ENCODE results near the gene PRKCSH. TPM values are rescaled to one million over a fixed set of nuclear protein-coding genes. Genes with fewer than 3 reads are reported as not detected.

The PRKCSH gene, protein sequence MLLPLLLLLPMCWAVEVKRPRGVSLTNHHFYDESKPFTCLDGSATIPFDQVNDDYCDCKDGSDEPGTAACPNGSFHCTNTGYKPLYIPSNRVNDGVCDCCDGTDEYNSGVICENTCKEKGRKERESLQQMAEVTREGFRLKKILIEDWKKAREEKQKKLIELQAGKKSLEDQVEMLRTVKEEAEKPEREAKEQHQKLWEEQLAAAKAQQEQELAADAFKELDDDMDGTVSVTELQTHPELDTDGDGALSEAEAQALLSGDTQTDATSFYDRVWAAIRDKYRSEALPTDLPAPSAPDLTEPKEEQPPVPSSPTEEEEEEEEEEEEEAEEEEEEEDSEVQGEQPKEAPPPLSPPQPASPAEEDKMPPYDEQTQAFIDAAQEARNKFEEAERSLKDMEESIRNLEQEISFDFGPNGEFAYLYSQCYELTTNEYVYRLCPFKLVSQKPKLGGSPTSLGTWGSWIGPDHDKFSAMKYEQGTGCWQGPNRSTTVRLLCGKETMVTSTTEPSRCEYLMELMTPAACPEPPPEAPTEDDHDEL
- 10 to 100 TPM; 31.6 to 54.2 (median 50.6) TPM for total RNA-seq

DNA sequence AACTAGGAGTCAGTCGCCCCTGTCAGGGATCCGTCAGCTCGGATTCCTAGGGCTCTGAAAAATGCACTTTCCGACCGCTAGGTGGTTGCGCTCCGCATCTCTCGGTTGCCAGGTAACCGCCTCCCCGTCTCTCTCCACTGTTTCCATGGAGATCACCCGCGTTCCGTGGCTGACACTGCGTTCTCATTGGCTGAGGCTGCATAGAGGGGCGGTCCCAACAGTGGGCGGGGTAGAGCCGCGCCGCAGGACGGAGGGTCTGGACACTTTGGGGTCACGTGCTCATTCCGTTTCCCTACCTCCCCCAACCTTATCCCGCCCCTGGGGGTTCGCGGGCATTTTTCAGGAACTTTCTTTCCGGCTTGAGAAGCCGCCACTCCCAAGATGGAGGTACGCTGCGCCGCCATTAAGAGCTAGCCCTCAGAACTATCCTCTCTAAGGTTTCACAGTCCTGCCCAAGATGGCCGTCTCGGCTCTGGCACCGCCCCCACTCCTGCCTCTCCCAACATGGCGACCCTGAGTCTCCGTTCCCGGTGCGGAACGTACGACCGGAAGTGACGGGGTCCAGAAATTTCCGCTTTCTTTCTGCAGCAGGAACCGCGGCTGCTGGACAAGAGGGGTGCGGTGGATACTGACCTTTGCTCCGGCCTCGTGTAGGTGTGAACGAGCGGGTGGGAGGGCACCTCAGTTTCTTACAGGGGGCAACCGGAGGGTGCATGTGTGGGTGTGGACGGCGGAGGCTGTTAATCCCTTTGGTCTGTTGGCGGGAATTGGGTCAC, at the start of gene PRKCSH, which contains the start of gene ODAD3:
Gene PRKCSH, plus strand, starts transcription at position 579 of the 776 bp plus-strand sequence. CDS start 483 bp downstream, outside the sequence.
Gene ODAD3, minus strand, starts transcription at position 65 of the 776 bp plus-strand sequence. CDS start 105 bp downstream, outside the sequence.
- in situ Hi-C loops (cut with MboI; ENCODE audit: low sequenced_read_pairs in 4 of 4), result loop anchor here in 1 of 4 donors (5.0 kb wide), 1 partner anchor 58 kb away; no protein-coding TSS in a partner anchor
- no peaks in the 10 kb centered on the region for H3K9me3 ChIP-seq
- intact Hi-C loops (cut with DNase I; ENCODE audit: low total_unique reads), result loop anchor here (1.0 to 2.0 kb wide), 5 partner anchors 54 to 162 kb away; partner anchors contain the start of genes ECSIT, ELOF1, ZNF627 and ZNF653

DNA sequence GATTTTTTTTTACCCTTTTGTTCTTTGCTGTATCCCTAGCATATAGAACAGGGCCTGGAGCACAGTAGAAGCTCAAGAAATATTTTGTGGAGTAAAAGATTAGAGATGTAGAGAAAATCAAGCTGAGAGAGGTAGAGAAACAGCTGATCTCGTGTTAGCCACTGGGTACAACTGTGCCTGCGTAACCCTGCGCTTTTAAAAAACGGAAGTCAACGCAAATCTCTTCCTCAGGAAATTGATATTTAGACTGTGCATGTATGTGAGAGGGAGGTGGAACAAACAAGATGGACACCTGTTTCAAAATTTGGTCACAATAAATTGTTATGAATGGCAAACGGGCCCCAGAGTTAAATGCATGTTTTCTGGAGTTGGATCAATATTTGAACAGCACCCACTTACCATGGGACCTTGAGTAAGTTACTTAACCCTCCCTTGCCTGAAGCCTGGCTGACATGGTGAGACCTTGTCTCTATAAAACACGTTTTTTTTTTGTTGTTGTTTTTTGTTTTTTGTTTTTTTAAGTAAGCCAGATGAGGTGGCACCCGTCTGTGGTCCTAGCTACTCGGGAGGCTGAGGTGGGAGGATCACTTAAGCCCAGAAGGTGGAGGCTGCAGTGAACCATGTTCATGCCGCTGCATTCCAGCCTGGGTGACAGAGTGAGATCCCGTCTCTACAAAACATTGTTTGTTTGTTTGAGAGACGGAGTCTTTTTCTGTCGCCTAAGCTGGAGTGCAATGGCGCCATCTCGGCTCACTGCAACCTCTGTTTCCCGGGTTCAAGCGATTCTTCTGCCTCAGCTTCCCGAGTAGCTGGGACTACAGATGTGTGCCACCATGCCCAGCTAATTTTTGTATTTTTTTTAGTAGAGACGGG, 48.0 kb upstream of the PRKCSH start:
- Histone ChIP-seq H3K36me3 (no peaks in the 10 kb centered on the region), H3K27ac (no peak overlapping the region), H3K4me3 (no peak overlapping the region), H3K4me1 (no peaks in the 10 kb centered on the region), H3K9me3 (peaks cover 0 to 9% (median 0%) of the 10 kb centered on the region in 3 donors), H3K27me3 (peaks cover 17 to 20% (median 19%) of the 10 kb centered on the region in 3 donors)
- in situ Hi-C loops (cut with MboI; ENCODE audit: low sequenced_read_pairs in 4 of 4) (loop anchor here in 1 of 4 donors (25.0 kb wide), 1 partner anchor 200 kb away; the partner anchor contains the start of genes ACP5 and ZNF627), intact Hi-C loops (cut with DNase I; ENCODE audit: low total_unique reads) (no loop called here)
- ATAC-seq (no peak), DNase-seq (no peak)
- TF ChIP-seq, protein P1, sequence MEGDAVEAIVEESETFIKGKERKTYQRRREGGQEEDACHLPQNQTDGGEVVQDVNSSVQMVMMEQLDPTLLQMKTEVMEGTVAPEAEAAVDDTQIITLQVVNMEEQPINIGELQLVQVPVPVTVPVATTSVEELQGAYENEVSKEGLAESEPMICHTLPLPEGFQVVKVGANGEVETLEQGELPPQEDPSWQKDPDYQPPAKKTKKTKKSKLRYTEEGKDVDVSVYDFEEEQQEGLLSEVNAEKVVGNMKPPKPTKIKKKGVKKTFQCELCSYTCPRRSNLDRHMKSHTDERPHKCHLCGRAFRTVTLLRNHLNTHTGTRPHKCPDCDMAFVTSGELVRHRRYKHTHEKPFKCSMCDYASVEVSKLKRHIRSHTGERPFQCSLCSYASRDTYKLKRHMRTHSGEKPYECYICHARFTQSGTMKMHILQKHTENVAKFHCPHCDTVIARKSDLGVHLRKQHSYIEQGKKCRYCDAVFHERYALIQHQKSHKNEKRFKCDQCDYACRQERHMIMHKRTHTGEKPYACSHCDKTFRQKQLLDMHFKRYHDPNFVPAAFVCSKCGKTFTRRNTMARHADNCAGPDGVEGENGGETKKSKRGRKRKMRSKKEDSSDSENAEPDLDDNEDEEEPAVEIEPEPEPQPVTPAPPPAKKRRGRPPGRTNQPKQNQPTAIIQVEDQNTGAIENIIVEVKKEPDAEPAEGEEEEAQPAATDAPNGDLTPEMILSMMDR (IDR thresholded peaks at IDR 0.05 in 4 of 5, conservative IDR thresholded peaks at IDR 0.05 in 1 of 5), result no peak
- TF ChIP-seq POLR2A (IDR thresholded peaks at IDR 0.05), result no peak

More for the DNA sequence above, at the start of gene PRKCSH, which contains the start of gene ODAD3:
- TF ChIP-seq, protein P1 (IDR thresholded peaks at IDR 0.05 in 4 of 5, conservative IDR thresholded peaks at IDR 0.05 in 1 of 5), result peak; percentile 82 to 97 (median 93)
- peak in 1 of 2 donors; percentile 8 for TF ChIP-seq POLR2A (IDR thresholded peaks at IDR 0.05)
- Histone ChIP-seq H3K36me3 (peaks cover 0 to 33% of the 10 kb centered on the region in 2 donors), H3K4me3 (peak within 1 kb of the TSS; percentile 71 to 85 (median 78)), H3K27ac (peak within 1 kb of the TSS; percentile 65 to 85 (median 76)), H3K4me1 (peaks cover 14% of the 10 kb centered on the region in 2 donors), H3K27me3 (no peaks in the 10 kb centered on the region)
- DNase-seq (peak; percentile 97 to 98), ATAC-seq (peak; percentile 97 to 99)

DNA sequence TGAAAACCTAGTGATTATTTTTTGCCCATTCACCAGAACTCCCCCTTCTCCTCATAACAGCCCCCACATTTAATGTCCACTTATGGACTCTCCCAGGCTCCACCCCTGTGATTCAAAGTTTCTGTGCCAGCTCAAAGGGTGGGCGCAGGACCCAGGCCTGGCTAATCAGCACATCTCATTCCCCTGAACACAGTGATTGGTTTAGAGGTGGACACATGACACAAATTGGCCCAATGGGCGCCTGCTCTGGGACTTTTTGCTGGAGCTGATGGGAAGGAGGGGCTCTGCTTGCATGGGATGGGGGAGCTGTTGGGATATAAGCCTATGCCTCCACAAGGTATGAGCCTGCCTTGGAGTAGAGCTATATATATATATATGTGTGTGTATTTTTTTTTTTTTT, 45.1 kb upstream of the PRKCSH start:
- peaks cover 0 to 9% (median 0%) of the 10 kb centered on the region in 3 donors for H3K9me3 ChIP-seq
- H3K4me3 ChIP-seq, result no peak overlapping the region
- H3K4me1 ChIP-seq, result no peaks in the 10 kb centered on the region
- H3K36me3 ChIP-seq, result no peaks in the 10 kb centered on the region
- no peak for DNase-seq
- intact Hi-C loops (cut with DNase I; ENCODE audit: low total_unique reads), result no loop called here
- TF ChIP-seq, protein P1 (IDR thresholded peaks at IDR 0.05 in 4 of 5, conservative IDR thresholded peaks at IDR 0.05 in 1 of 5), result no peak
- TF ChIP-seq POLR2A (IDR thresholded peaks at IDR 0.05), result no peak
- in situ Hi-C loops (cut with MboI; ENCODE audit: low sequenced_read_pairs in 4 of 4), result loop anchor here in 1 of 4 donors (25.0 kb wide), 1 partner anchor 197 kb away; the partner anchor contains the start of genes ACP5 and ZNF627
- no peak for ATAC-seq
- no peak overlapping the region for H3K27ac ChIP-seq
- peaks cover 0 to 2% (median 0%) of the 10 kb centered on the region in 3 donors for H3K27me3 ChIP-seq

Data from gastrocnemius medialis (tissue), 4 donors.